Endodermal cell (in vitro differentiated cells): ENCODE data around the gene SLC35E3. TPM values are rescaled to one million over a fixed set of nuclear protein-coding genes. Genes with fewer than 3 reads are reported as not detected.

Experiments used
- DNase-seq: peaks from one replicate; pipeline ENCODE4 v3.0.0-alpha.2; 2017
- H3K27ac ChIP-seq: 2 replicates; pipeline ENCODE4 v1.5.1; 2013; ENCODE audit warnings: mild to moderate bottlenecking, low read depth, low read length, moderate library complexity
- H3K27me3 ChIP-seq: 2 replicates; pipeline ENCODE4 v1.6.1; 2013; ENCODE audit warnings: mild to moderate bottlenecking, low read length, moderate library complexity; ENCODE audit not compliant: insufficient read depth, control insufficient read depth, poor library complexity, severe bottlenecking
- H3K36me3 ChIP-seq: 2 replicates; pipeline ENCODE4 v1.7.0; 2013; ENCODE audit warnings: mild to moderate bottlenecking, low read length, moderate library complexity; ENCODE audit not compliant: control insufficient read depth, insufficient read depth
- H3K4me1 ChIP-seq: one replicate; pipeline ENCODE4 v1.7.0; 2013; ENCODE audit warnings: low read length; ENCODE audit not compliant: control insufficient read depth, insufficient read depth
- H3K4me3 ChIP-seq: 2 replicates; pipeline ENCODE4 v1.5.1; 2013; ENCODE audit warnings: mild to moderate bottlenecking, low read length, moderate library complexity
- H3K9ac ChIP-seq: 2 replicates; pipeline ENCODE4 v1.6.1; 2013; ENCODE audit warnings: mild to moderate bottlenecking, low read length, moderate library complexity; ENCODE audit not compliant: poor library complexity, severe bottlenecking; ENCODE audit errors: extremely low read depth
- H3K9me3 ChIP-seq: 2 replicates; pipeline ENCODE4 v1.6.1; 2013; ENCODE audit warnings: mild to moderate bottlenecking, low read length, moderate library complexity; ENCODE audit not compliant: control insufficient read depth
- H3K27ac Mint-ChIP-seq: 2 replicates; pipeline ENCODE4 v1.8.0; 2020; ENCODE audit warnings: mixed read lengths
- H3K27me3 Mint-ChIP-seq: 2 replicates; pipeline ENCODE4 v1.8.0; 2021; ENCODE audit warnings: mild to moderate bottlenecking, mixed read lengths; ENCODE audit not compliant: insufficient read depth
- H3K36me3 Mint-ChIP-seq: 2 replicates; pipeline ENCODE4 v1.8.0; 2020; ENCODE audit warnings: low read depth, mixed read lengths
- H3K4me1 Mint-ChIP-seq: 2 replicates; pipeline ENCODE4 v1.8.0; 2020; ENCODE audit warnings: mixed read lengths
- H3K4me3 Mint-ChIP-seq: 2 replicates; pipeline ENCODE4 v1.8.0; 2020; ENCODE audit warnings: mild to moderate bottlenecking, moderate library complexity, mixed read lengths
- H3K9me3 Mint-ChIP-seq: 2 replicates; pipeline ENCODE4 v1.8.0; 2020; ENCODE audit warnings: mild to moderate bottlenecking, mixed read lengths
- CTCF ChIP-seq: fragments of 200-600 bp; sonication (generic); conservative IDR thresholded peaks from 2 replicates; pipeline ENCODE4 v1.5.0; 2021; ENCODE audit warnings: antibody characterized with exemption, mild to moderate bottlenecking
- WGBS, 2 experiments: methylation state at CpG; one replicate each; pipeline versions ENCODE4 v1.1.5 to v1.1.7; 2013; ENCODE audit warnings: missing lambda C conversion rate in 2 of 2, mixed read lengths in 1 of 2; ENCODE audit not compliant: insufficient coverage in 1 of 2, insufficient read length in 1 of 2; 5-methylcytosine and 5-hydroxymethylcytosine counted together
- total RNA-seq, 2 donors: library from RNA; stranded (reverse); fragmentation: NEBNext Ultra II Directional in 1 of 2; extraction: Animal tissue kit (Norgen Biotek cat#: 25700) in 1 of 2; gene quantifications; 2 replicates in 1 of 2; 3 replicates in 1 of 2; pipeline ENCODE4 v1.2.1, GENCODE V29; 2021

Gene SLC35E3
- total RNA-seq, 2 donors from 2014 or later: 12.6 to 12.7 TPM

DNA sequence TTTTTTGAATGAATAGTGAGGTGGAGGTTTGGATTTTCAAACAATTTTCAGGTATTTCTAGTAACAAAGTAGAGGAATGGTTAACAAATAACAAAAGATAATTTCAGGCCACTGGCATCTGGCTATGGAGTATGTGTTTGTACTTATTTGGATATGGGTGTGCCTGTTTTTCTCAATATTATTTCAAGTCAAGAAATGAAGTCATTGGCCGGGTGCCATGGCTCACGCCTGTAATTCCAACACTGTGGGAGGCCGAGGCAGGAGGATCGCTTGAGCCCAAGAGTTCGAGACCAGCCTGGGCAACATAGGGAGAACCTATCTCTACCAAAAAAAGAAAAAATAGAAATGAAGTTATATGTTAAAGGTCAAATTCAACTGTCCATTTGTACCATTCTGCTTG, 13.9 kb downstream of the SLC35E3 start:
- no peak for DNase-seq
- H3K36me3 Mint-ChIP-seq: peaks cover 79% of the 10 kb centered on the region
- peaks cover 6% of the 10 kb centered on the region for H3K4me1 Mint-ChIP-seq
- WGBS, 2 experiments: 89 to 96% methylated on average over 4 of the region's 5 CpGs
- H3K4me3 Mint-ChIP-seq: no peak overlapping the region
- no peaks in the 10 kb centered on the region for H3K27me3 Mint-ChIP-seq
- no peaks in the 10 kb centered on the region for H3K9me3 Mint-ChIP-seq
- Histone ChIP-seq H3K4me3 (no peak overlapping the region), H3K27ac (no peak overlapping the region), H3K36me3 (peaks cover 63% of the 10 kb centered on the region), H3K9ac (no peak overlapping the region), H3K4me1 (no peaks in the 10 kb centered on the region), H3K9me3 (no peaks in the 10 kb centered on the region), H3K27me3 (no peaks in the 10 kb centered on the region)
- no peak overlapping the region for H3K27ac Mint-ChIP-seq
- no peak for TF ChIP-seq CTCF

GRCh38 chr12:68760806-68761441, 14.9 kb downstream of the SLC35E3 start:
- no peaks in the 10 kb centered on the region for H3K9me3 Mint-ChIP-seq
- no peak for DNase-seq
- Histone ChIP-seq H3K27me3 (no peaks in the 10 kb centered on the region), H3K9me3 (no peaks in the 10 kb centered on the region), H3K4me3 (no peak overlapping the region), H3K9ac (no peak overlapping the region), H3K4me1 (no peaks in the 10 kb centered on the region), H3K36me3 (peaks cover 54% of the 10 kb centered on the region), H3K27ac (no peak overlapping the region)
- TF ChIP-seq CTCF: no peak
- peaks cover 76% of the 10 kb centered on the region for H3K36me3 Mint-ChIP-seq
- 96 to 98% methylated on average over 5 to 7 of the region's 7 CpGs for WGBS, 2 experiments
- no peak overlapping the region for H3K4me3 Mint-ChIP-seq
- peaks cover 6% of the 10 kb centered on the region for H3K4me1 Mint-ChIP-seq
- no peak overlapping the region for H3K27ac Mint-ChIP-seq
- H3K27me3 Mint-ChIP-seq: no peaks in the 10 kb centered on the region

DNA sequence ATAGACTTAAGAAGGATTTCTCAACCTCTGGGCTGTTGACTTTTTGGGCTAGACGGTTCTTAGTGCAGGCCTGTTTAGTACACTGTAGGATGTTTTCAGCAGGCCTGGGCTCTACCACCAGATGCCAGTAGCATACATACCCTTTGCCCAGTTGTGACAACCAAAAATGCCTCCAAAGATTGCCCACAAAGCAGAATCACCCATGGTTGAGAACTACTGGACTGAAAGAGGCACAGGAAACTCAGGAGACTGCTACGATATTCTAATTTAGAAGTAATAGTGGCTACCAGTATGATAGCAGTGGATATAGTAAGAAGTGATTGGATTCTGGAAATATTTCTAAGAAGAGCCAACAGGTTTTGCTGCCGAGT, 15.5 kb downstream of the SLC35E3 start:
- Histone ChIP-seq H3K27ac (no peak overlapping the region), H3K4me1 (no peaks in the 10 kb centered on the region), H3K27me3 (no peaks in the 10 kb centered on the region), H3K36me3 (peaks cover 54% of the 10 kb centered on the region), H3K9ac (no peak overlapping the region), H3K4me3 (no peak overlapping the region), H3K9me3 (no peaks in the 10 kb centered on the region)
- peaks cover 71% of the 10 kb centered on the region for H3K36me3 Mint-ChIP-seq
- no peak for DNase-seq
- H3K9me3 Mint-ChIP-seq: no peaks in the 10 kb centered on the region
- H3K27me3 Mint-ChIP-seq: no peaks in the 10 kb centered on the region
- H3K4me1 Mint-ChIP-seq: peaks cover 6% of the 10 kb centered on the region
- 94 to 100% methylated on average over 3 of the region's 3 CpGs for WGBS, 2 experiments
- H3K4me3 Mint-ChIP-seq: no peak overlapping the region
- TF ChIP-seq CTCF: no peak
- H3K27ac Mint-ChIP-seq: no peak overlapping the region
